GM12874 (cell line): ENCODE measurements around the gene TMEM190.

Experiments
- TF ChIP-seq, protein P1 (sequence below): IDR thresholded peaks from 2 replicates; pipeline ENCODE4 v1.5.1; 2011; ENCODE audit warnings: low read depth, mild to moderate bottlenecking, control low read depth, low read length, moderate library complexity; ENCODE audit not compliant: insufficient read depth

Gene TMEM190

DNA sequence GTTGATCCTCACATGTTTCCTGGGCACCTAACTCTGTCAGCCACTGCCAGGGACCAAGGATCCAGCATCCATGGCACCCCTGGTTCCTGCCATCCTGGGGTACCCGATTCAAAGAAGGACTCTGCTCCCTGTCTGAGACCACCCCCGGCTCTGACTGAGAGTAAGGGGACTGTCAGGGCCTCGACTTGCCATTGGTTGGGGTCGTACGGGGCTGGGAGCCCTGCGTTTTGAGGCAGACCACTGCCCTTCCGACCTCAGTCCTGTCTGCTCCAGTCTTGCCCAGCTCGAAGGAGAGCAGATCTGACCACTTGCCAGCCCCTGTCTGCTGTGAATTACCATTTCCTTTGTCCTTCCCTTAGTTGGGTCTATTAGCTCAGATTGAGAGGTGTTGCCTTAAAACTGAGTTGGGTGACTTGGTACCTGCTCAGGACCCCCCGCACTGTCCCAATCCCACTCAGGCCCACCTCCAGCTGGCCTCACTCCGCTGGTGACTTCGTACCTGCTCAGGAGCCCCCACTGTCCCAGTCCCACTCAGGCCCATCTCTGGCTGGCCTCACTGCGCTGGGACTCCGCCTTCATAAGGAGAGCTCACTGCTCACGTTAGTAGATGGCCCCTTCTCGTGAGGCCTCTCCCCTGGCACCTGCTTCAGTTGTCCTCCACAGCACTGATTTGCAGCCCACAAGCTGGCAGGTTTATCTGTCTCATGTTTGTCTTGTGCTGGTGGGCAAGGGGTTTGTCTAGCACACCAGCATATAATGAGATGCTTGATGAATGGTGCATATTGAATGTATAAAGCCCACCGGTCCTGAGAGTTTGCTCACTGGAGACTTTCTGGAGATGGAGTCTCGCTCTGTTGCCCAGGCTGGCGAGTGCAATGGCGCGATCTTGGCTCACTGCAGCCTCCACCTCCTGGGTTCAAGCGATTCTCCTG lies 13.0 kb downstream of the TMEM190 start:
- TF ChIP-seq, protein P1, sequence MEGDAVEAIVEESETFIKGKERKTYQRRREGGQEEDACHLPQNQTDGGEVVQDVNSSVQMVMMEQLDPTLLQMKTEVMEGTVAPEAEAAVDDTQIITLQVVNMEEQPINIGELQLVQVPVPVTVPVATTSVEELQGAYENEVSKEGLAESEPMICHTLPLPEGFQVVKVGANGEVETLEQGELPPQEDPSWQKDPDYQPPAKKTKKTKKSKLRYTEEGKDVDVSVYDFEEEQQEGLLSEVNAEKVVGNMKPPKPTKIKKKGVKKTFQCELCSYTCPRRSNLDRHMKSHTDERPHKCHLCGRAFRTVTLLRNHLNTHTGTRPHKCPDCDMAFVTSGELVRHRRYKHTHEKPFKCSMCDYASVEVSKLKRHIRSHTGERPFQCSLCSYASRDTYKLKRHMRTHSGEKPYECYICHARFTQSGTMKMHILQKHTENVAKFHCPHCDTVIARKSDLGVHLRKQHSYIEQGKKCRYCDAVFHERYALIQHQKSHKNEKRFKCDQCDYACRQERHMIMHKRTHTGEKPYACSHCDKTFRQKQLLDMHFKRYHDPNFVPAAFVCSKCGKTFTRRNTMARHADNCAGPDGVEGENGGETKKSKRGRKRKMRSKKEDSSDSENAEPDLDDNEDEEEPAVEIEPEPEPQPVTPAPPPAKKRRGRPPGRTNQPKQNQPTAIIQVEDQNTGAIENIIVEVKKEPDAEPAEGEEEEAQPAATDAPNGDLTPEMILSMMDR = no peak

DNA sequence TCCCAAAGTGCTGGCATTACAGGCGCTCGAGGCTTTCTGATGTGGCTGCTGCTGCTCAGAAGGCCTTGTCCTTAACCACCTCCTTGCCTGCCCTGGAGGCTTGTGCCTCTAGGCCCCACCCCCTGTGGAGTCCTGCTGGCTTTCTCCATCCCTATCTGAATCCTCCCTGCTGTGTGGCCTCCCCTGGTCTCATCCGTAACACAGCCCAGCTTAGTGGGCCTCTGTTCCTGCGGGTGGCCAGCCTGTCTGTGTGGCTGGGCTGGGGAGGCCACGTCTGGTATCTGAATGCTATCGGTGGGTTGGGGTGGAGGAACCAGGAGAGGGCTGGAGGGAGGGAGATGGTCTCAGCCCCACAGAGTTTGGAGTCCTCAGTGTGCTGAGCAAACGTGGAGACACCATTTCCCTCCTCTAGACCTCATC lies 13.8 kb downstream of the TMEM190 start:
- TF ChIP-seq, protein P1 = no peak

DNA sequence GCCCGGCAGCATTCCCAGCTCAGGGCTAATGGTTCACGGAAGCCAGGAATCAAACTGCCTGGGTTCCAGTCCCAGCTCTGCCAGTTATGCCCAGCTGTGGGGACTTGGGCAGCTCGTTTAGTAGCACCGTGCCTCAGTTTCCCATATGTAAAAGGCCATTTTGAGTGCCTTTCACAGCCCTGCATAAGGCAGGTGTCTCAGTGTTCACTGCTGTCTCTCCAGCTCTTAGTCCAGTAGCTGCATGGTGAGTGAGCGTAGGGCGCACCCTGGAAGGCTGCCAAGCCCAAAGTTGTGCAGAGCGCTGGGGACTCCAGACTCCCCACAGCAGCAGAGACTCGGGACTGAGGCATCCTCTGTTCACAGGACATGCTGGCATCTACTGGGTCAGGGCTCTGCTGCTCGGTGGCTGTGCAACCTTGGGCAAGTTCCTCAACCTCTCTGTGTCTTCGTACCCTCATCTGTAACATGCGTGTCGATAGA lies 14.6 kb downstream of the TMEM190 start:
- TF ChIP-seq, protein P1 = no peak

DNA sequence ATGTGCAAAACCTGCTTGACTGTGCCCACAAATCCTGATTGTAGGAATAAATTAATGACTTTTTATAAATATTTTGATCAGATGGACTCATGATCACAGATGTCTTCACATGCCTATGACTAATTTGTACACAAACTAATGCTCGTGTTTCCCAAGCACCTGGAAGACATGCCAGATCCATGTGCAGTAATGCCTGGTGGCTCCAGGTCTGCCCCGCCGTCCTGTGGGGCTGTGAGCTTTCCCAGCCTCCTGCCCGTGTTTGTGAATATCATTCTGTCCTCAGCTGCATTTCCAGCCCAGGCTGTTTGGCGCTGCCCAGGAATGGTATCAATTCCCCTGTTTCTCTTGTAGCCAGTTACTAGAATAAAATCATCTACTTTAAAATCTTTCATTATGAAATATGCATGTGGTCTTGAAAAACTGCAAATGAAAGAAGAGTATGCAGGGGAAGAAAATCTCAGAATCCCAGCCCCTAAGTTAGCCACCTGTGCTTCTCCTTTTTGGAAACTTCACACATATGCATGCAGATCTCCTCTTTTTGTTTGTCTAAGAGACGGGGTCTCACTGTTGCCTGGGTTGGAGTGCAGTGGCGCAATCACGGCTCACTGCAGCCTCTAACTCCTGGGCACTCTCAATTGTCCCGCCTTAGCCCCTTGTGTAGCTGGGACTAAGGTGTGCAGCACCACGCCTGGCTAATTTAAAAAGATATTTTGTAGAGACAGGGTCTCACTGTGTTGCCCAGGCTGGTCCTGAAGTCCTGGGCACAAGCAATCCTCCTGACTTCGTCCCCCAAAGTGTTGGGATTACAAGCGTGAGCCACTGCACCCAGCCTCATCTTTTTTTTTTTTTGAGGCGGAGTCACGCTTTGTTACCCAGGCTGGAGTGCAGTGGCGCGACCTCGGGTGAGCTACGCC lies 15.3 kb downstream of the TMEM190 start:
- TF ChIP-seq, protein P1 = no peak

DNA sequence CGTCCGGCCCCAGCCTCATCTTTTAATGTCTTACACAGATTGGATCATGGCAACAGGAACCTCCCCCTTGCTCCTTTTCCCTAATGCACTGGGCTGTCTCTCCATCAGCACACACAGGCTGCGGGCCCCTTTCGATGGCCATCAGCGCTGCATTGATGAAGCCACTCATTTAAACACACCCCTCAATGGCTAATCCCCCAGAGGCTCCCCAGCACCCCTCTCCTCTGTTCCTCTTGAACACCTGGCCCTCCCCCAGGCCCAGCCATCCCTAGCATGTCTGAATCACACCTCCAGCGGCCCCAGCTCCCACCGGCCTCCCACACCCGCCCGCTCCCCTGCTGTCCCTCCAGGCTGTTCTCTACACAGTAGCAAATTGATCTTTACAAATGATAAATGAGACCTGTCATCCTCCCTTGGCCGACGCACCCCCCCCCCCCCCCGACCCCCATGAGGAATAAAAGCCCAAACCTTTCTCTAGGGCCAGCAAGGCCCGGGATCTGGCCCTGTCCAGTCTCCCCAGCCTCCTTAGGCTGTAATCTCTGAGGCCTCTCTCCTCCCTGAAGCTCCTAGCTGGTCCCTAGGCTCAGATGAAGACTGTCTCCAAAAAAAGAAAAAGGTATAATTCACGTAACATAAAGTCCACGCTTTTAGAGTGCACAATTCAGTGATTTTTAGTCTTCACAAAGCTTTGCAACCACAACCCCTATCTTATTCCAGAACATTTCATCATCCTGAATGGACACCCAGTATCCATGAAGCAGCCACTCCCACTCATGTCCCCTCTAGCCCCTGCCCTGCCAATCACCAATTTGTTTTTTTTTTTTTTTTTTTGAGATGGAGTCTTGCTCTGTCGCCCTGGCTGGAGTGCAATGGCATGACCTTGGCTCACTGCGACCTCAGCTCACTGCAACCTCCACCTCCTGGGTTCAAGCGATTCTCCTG lies 16.5 kb downstream of the TMEM190 start:
- TF ChIP-seq, protein P1 = no peak

DNA sequence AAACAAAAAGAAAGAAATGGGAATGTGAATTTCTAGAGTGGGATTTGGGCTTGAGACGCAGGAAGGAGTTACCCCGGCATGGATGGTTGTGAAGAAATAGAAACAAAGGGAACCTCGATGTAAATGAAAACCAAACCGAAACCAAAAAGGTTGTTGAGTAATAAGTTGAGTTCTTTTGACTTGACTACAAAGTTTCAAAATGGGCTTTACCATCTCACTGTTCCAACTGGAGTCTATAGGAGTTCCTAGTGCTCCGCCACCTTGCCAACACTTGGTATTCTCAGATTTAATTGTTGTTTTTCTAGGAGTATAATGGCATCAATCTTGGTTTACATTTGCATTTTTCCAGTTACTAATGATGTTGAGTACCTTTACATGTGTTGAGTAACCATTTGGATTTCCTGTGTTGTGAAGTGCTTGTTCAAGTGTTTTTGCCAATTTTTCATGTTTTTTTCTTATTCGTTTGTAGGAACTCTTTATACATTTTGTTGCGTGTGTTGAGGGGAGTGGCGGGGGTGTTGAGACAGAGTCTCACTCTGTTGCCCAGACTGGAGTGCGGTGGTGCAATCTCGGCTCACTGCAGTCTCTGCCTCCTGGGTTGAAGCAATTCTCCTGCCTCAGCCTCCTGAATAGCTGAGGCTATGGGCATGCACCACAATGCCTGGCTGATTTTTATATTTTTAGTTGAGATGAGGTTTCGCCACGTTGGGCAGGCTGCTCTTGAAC lies 21.7 kb downstream of the TMEM190 start:
- TF ChIP-seq, protein P1 = no peak
